SW 1271 (cell line): ENCODE data around the gene ITGBL1.
A peak's percentile ranks its signal among the peaks of the same experiment; 100 is the strongest.

Source experiments
- DNase-seq, 2 experiments: peaks; one replicate each; lab custom pipeline; 2025; lab: John Stamatoyannopoulos, UW

Gene ITGBL1

GRCh38 chr13:101452519-101453485 is at the start of gene ITGBL1:
TSS of gene ITGBL1 (plus strand) at chr13:101452675. CDS start at chr13:101452834, 159 bp downstream.
- peak in 1 of 2 experiments; percentile 31 for DNase-seq

- peak in 1 of 2 experiments; percentile 51 for DNase-seq
Measured at GRCh38 chr13:101406791-101407190, 45.7 kb upstream of the ITGBL1 start.

GRCh38 chr13:101408154-101408553 is 44.3 kb upstream of the ITGBL1 start:
- peak in 1 of 2 experiments; percentile 40 for DNase-seq

- no peak for DNase-seq
Measured at GRCh38 chr13:101408992-101409656, 43.4 kb upstream of the ITGBL1 start.

GRCh38 chr13:101412076-101412475 is 40.4 kb upstream of the ITGBL1 start:
- DNase-seq: no peak

GRCh38 chr13:101415358-101416174 is 36.9 kb upstream of the ITGBL1 start:
- DNase-seq: peak in 1 of 2 experiments; percentile 69

GRCh38 chr13:101416181-101417042 is 36.1 kb upstream of the ITGBL1 start, which contains the start of gene NALCN:
TSS of gene NALCN (minus strand) at chr13:101416508. CDS start at chr13:101399126, 17,382 bp downstream.
- DNase-seq: peak; percentile 24 to 78

GRCh38 chr13:101417043-101417406 is 35.5 kb upstream of the ITGBL1 start:
- DNase-seq: peak; percentile 33 to 78

GRCh38 chr13:101417501-101417900 is 35.0 kb upstream of the ITGBL1 start:
- DNase-seq: no peak

- DNase-seq: no peak
Measured at GRCh38 chr13:101423872-101424271, 28.6 kb upstream of the ITGBL1 start.

GRCh38 chr13:101424381-101425155 is 27.9 kb upstream of the ITGBL1 start:
- no peak for DNase-seq

GRCh38 chr13:101425156-101425471 is 27.4 kb upstream of the ITGBL1 start:
- DNase-seq: no peak

- DNase-seq: no peak
Measured at GRCh38 chr13:101425623-101426022, 26.9 kb upstream of the ITGBL1 start.

- DNase-seq: no peak
Measured at GRCh38 chr13:101429733-101430132, 22.7 kb upstream of the ITGBL1 start.

- DNase-seq: no peak
Measured at GRCh38 chr13:101433895-101434294, 18.6 kb upstream of the ITGBL1 start.

- no peak for DNase-seq
Measured at GRCh38 chr13:101434486-101434885, 18.0 kb upstream of the ITGBL1 start.

GRCh38 chr13:101447852-101448251 is 4.6 kb upstream of the ITGBL1 start:
- no peak for DNase-seq

- DNase-seq: peak; percentile 97 to 100
Measured at GRCh38 chr13:101449790-101450748, 2.4 kb upstream of the ITGBL1 start.

- DNase-seq: peak in 1 of 2 experiments; percentile 76
Measured at GRCh38 chr13:101450749-101451130, 1.7 kb upstream of the ITGBL1 start.
